Heart right ventricle (tissue), 16 donors: ENCODE data around the gene TRMT2A. TPM values are rescaled to one million over a fixed set of nuclear protein-coding genes. Genes with fewer than 3 reads are reported as not detected.
"Not testable (repeated sequence)": the region's sequence is repeated elsewhere in the genome, so short reads cannot be mapped to it uniquely, and the experiment has no call there.

Experiments
- ATAC-seq, 8 donors: fragments of 200-7000 bp; cut with Tn5 transposase; one replicate each; pipeline ENCODE4 v1.9.1; 2020; ENCODE audit warnings: mild to moderate bottlenecking in 8 of 8, moderate library complexity in 8 of 8, moderate number of reproducible peaks in 1 of 8
- DNase-seq, 2 donors: peaks; one replicate each; pipeline ENCODE4 v3.0.0-alpha.2; 2020
- H3K27ac ChIP-seq, 10 donors: fragments of 200-600 bp; sonication (generic) in 2 of 10; one replicate each; pipeline versions ENCODE4 v1.5.0 to v1.8.0; 2020 to 2022; ENCODE audit warnings: mild to moderate bottlenecking in 3 of 10
- H3K27me3 ChIP-seq, 7 donors: fragments of 200-600 bp; one replicate each; pipeline ENCODE4 v1.8.0; 2021 to 2022; ENCODE audit warnings: mild to moderate bottlenecking in 2 of 7
- H3K36me3 ChIP-seq, 9 donors: fragments of 200-600 bp; sonication (generic) in 1 of 9; one replicate each; pipeline versions ENCODE4 v1.5.0 to v1.8.0; 2020 to 2022; ENCODE audit warnings: mild to moderate bottlenecking in 2 of 9
- H3K4me1 ChIP-seq, 9 donors: fragments of 200-600 bp; sonication (generic) in 1 of 9; one replicate each; pipeline versions ENCODE4 v1.5.0 to v1.8.0; 2020 to 2022; ENCODE audit warnings: mild to moderate bottlenecking in 4 of 9
- H3K4me3 ChIP-seq, 10 donors: fragments of 200-600 bp; sonication (generic) in 2 of 10; one replicate each; pipeline versions ENCODE4 v1.5.0 to v1.8.0; 2020 to 2022; ENCODE audit warnings: mild to moderate bottlenecking in 7 of 10, moderate library complexity in 2 of 10
- H3K9me3 ChIP-seq, 11 donors: fragments of 200-600 bp in 10 of 11; sonication (generic) in 2 of 11; one replicate each; pipeline versions ENCODE4 v1.5.0 to v1.8.0; 2013 to 2022; ENCODE audit warnings: mild to moderate bottlenecking in 2 of 11, control low read depth in 1 of 11, moderate library complexity in 1 of 11
- CTCF ChIP-seq, 9 donors: fragments of 200-600 bp; sonication (generic) in 2 of 9; IDR thresholded peaks; one replicate each; pipeline versions ENCODE4 v1.5.0 to v1.8.0; 2021 to 2022; ENCODE audit warnings: antibody characterized with exemption in 9 of 9, mild to moderate bottlenecking in 5 of 9, moderate library complexity in 1 of 9
- WGBS, 2 donors: extraction: QIAGEN DNeasy Blood & Tissue Kit; methylation state at CpG; one replicate each; pipeline ENCODE4 v1.1.7; 2013; ENCODE audit warnings: inconsistent platforms in 1 of 2; 5-methylcytosine and 5-hydroxymethylcytosine counted together
- intact Hi-C, 10 donors: fragments of 100-400 bp; cut with DNase I; formaldehyde crosslinking; loops; one replicate each; pipeline versions ENCODE4 v1.11.1 to v1.14.2; 2022
- polyA plus RNA-seq, 2 donors: library from polyadenylated mRNA; stranded (reverse); fragments of 200-250 nt; gene quantifications; one replicate each; pipeline ENCODE4 v1.2.3, GENCODE V29; 2013
- total RNA-seq, 10 donors: library from RNA; stranded (reverse); fragmentation: NEBNext Ultra II Directional in 3 of 10; extraction: Animal tissue kit (Norgen Biotek cat#: 25700) in 3 of 10; gene quantifications; one replicate each; pipeline versions ENCODE4 v1.2.1 to v1.2.4, GENCODE V29; 2021 to 2023
- donor health status: Arrhythmogenic right ventricular cardiomyopathy.
- donor health status: ischemic (EF 13 %, LVEDD 7.1; RV severe dilation, severe dysfunction).
- donor health status: healthy with polysubstance abuse.
- donor health status: DM: no; HTN: yes; CAD: no.
- donor health status: DM: no; HTN: no; CAD: no.
- donor health status: ischemic (EF 25% LVEDD 6.9; RV normal size, moderate dysfunction).
- donor health status: ischemic (EF 25% LVEDD 5.7; RV mildly dilated, moderate dysfunction).
- donor health status: healthy.
- donor health status: DM: yes; HTN: yes; CAD: no.
- donor health status: Ischemic cardiomyopathy.
- donor health status: ischemic (EF 35%, LVEDD 5.7; RV mildly dilated, moderate dysfunction).
- donor health status: nonischemic (EF 11% LVEDD 7.7; RV severe dilation, severe dysfunction).
- donor health status: DM: yes; HTN: yes; CAD: no.
- donor health status: PGD.
- donor health status: ischemic (EF 29% LVEDD 5.4; RV normal size, mild dysfunction).
- donor health status: nonischemic (EF 23%, LVEDD 6.1; RV moderate dilation, normal function).

The TRMT2A gene
- total and polyA plus RNA-seq, 12 donors, result 18.4 to 58.2 (median 26.0) TPM

- no peak for ATAC-seq
- H3K36me3 ChIP-seq, result peaks cover 0 to 29% (median 5%) of the 10 kb centered on the region in 9 donors
- no peak for DNase-seq
- no peaks in the 10 kb centered on the region for H3K27me3 ChIP-seq
- no peaks in the 10 kb centered on the region for H3K4me1 ChIP-seq
- intact Hi-C loops, result no loop called here
- no peak for TF ChIP-seq CTCF (IDR thresholded peaks at IDR 0.05)
- H3K27ac ChIP-seq, result no peak overlapping the region
- H3K9me3 ChIP-seq, result no peaks in the 10 kb centered on the region
- H3K4me3 ChIP-seq, result no peak overlapping the region
- WGBS, 2 donors, result 95 to 97% methylated on average over 7 of the region's 7 CpGs
These were observed 48.4 kb downstream of the TRMT2A start for GRCh38 chr22:20068640-20069039.

- WGBS, 2 donors, result 98 to 100% methylated on average over 3 of the region's 3 CpGs
- H3K9me3 ChIP-seq, H3K4me3 ChIP-seq, H3K27ac ChIP-seq, ATAC-seq, DNase-seq, H3K27me3 ChIP-seq, H3K4me1 ChIP-seq, intact Hi-C loops: not testable (repeated sequence)
- peaks cover 0 to 42% (median 11%) of the 10 kb centered on the region in 9 donors for H3K36me3 ChIP-seq
These were observed 49.7 kb downstream of the TRMT2A start for GRCh38 chr22:20067384-20067682.

GRCh38 chr22:20066617-20067383 is 50.2 kb downstream of the TRMT2A start:
- no peak overlapping the region for H3K4me3 ChIP-seq
- H3K4me1 ChIP-seq, result peaks cover 0 to 3% (median 0%) of the 10 kb centered on the region in 9 donors
- ATAC-seq (peak in 1 of 8 donors; percentile 21), DNase-seq (no peak)
- peaks cover 0 to 47% (median 16%) of the 10 kb centered on the region in 9 donors for H3K36me3 ChIP-seq
- H3K27ac ChIP-seq, result no peak overlapping the region
- H3K27me3 ChIP-seq, result no peaks in the 10 kb centered on the region
- intact Hi-C loops, result no loop called here
- 92 to 94% methylated on average over 11 of the region's 11 CpGs for WGBS, 2 donors
- no peak for TF ChIP-seq CTCF (IDR thresholded peaks at IDR 0.05)
- H3K9me3 ChIP-seq, result no peaks in the 10 kb centered on the region

- WGBS, 2 donors, result 88% methylated on average over 14 of the region's 14 CpGs
- ATAC-seq, result no peak
- no peak overlapping the region for H3K4me3 ChIP-seq
- H3K36me3 ChIP-seq, result peaks cover 0 to 54% (median 18%) of the 10 kb centered on the region in 9 donors
- no peak for DNase-seq
- no peak for TF ChIP-seq CTCF (IDR thresholded peaks at IDR 0.05)
- H3K27ac ChIP-seq, result no peak overlapping the region
- H3K4me1 ChIP-seq, result peaks cover 0 to 6% (median 4%) of the 10 kb centered on the region in 9 donors
- no peaks in the 10 kb centered on the region for H3K9me3 ChIP-seq
- intact Hi-C loops, result no loop called here
- no peaks in the 10 kb centered on the region for H3K27me3 ChIP-seq
These were observed 51.0 kb downstream of the TRMT2A start for GRCh38 chr22:20065896-20066616.
